ENCODE data around the gene USP47. TPM values are rescaled to one million over a fixed set of nuclear protein-coding genes. Genes with fewer than 3 reads are reported as not detected.

USP47 gene
- total and polyA plus RNA-seq, 7 donors: 31.3 to 132 (median 78.9) TPM

DNA sequence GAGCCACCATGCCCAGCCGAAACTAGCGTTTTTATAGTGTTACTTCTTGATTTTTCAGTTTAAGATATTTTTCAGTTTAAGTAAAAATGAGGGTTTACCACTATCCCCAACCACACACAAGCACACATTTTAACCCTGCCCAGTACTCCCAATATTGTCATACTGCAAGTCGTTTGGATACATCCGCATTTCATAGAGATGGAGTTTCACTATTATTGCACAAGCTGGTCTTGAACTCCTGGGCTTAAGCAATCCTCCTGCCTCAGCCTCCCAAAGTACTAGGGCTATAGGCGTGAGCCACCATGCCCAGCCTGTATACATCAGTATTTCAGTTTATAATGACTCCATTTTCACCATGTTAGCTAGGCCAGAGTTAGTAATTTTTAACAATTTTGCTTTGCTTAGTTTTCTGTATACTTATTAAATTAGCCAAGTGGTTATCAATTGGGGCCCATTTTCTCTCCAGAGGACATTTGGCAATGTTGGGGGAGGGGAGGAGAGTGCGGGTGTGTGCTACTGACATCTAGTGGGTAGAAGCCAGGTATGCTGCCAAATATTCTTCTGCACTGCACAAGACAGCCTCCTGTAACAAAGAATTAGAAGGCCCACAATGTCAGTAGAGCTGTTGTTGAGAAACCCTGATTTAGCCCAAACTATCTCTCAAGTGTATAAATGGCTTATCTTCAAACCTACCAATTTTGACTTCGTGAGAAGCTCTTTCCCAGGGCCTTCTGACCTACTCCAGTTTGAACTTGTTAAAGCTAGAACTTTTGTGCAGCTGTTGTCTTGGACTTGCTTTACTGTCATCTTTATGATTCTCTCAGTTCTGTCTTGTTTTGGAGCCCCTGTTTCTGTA is 7.3 kb downstream of the USP47 start:
- Histone ChIP-seq H3K9me3 (no peaks in the 10 kb centered on the region), H3K4me3 (no peak overlapping the region), H3K27me3 (ENCODE audit: insufficient read depth in 3 of 3, low read length in 2 of 3) (no peaks in the 10 kb centered on the region), H3K36me3 (ENCODE audit: insufficient read depth in 1 of 2, low read depth in 1 of 2) (no peaks in the 10 kb centered on the region), H3K27ac (peak overlapping the region; percentile 43), H3K4me1 (peaks cover 95% of the 10 kb centered on the region)
- ATAC-seq: peak; percentile 74 to 94 (median 89)
- TF ChIP-seq, protein P1, sequence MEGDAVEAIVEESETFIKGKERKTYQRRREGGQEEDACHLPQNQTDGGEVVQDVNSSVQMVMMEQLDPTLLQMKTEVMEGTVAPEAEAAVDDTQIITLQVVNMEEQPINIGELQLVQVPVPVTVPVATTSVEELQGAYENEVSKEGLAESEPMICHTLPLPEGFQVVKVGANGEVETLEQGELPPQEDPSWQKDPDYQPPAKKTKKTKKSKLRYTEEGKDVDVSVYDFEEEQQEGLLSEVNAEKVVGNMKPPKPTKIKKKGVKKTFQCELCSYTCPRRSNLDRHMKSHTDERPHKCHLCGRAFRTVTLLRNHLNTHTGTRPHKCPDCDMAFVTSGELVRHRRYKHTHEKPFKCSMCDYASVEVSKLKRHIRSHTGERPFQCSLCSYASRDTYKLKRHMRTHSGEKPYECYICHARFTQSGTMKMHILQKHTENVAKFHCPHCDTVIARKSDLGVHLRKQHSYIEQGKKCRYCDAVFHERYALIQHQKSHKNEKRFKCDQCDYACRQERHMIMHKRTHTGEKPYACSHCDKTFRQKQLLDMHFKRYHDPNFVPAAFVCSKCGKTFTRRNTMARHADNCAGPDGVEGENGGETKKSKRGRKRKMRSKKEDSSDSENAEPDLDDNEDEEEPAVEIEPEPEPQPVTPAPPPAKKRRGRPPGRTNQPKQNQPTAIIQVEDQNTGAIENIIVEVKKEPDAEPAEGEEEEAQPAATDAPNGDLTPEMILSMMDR (IDR thresholded peaks at IDR 0.05): peak; percentile 48
- peak; percentile 22 to 66 for DNase-seq
- intact Hi-C loops (cut with DNase I): loop anchor here in 1 of 2 donors (10.0 kb wide), 1 partner anchor 46 kb away; no protein-coding TSS in a partner anchor
- WGBS, 3 donors: 70 to 74% (median 73%) methylated on average over 7 of the region's 7 CpGs

DNA sequence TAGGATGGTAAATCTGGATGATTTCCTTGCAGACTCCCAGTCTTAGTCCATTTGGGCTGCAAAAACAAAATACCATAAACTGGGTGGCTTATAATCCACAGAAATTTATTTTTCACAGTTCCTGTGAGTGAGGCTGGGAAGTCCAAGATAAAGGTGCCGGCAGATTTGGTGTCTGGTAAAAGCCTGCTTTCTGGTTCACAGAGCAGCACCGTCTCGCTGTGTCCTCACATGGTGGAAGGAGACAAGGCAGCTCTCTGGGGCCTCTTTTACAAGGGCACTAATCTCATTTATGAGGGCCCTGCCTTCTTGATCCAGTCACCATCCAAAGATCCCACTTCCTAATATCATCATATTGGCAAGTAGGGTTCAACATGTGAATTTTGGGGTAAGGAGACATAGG is 8.9 kb downstream of the USP47 start:
- Histone ChIP-seq H3K4me1 (peaks cover 88% of the 10 kb centered on the region), H3K27me3 (ENCODE audit: insufficient read depth in 3 of 3, low read length in 2 of 3) (no peaks in the 10 kb centered on the region), H3K4me3 (no peak overlapping the region), H3K36me3 (ENCODE audit: insufficient read depth in 1 of 2, low read depth in 1 of 2) (no peaks in the 10 kb centered on the region), H3K9me3 (no peaks in the 10 kb centered on the region), H3K27ac (no peak overlapping the region)
- TF ChIP-seq, protein P1 (IDR thresholded peaks at IDR 0.05): no peak
- whole genome bisulfite sequencing, 3 donors: 92 to 100% (median 93%) methylated on average over 3 of the region's 3 CpGs
- intact Hi-C loops (cut with DNase I): no loop called here
- ATAC-seq: no peak
- DNase-seq: no peak

DNA sequence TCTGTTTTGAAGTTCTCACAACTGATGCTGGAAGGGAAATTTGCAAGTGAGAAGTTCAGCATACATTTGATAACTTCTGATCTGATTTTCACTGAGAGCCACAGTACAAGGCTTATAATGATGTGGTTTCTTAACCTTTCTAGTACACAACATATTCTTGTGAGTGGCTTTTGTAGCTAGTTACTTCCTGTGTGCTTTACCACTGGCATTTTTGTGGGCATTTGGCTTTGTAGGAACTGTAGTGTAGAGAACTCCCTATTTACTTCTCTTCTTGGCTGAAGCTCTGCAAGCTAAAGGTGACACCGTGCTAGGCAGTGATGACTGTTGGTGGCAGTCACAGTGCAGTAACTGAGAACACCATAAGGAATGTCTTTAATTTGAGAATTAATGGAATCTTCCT is 14.9 kb downstream of the USP47 start:
- no peaks in the 10 kb centered on the region for H3K9me3 ChIP-seq
- intact Hi-C loops (cut with DNase I): no loop called here
- TF ChIP-seq, protein P1 (IDR thresholded peaks at IDR 0.05): no peak
- peaks cover 82% of the 10 kb centered on the region for H3K4me1 ChIP-seq
- 14 to 26% (median 18%) methylated on average over 1 of the region's 1 CpG for WGBS, 3 donors
- H3K27me3 ChIP-seq (ENCODE audit: insufficient read depth in 3 of 3, low read length in 2 of 3): no peaks in the 10 kb centered on the region
- peak overlapping the region; percentile 1 for H3K4me3 ChIP-seq
- peak in 3 of 4 donors; percentile 40 to 57 (median 46) for ATAC-seq
- no peak for DNase-seq
- peak overlapping the region; percentile 39 for H3K27ac ChIP-seq
- H3K36me3 ChIP-seq (ENCODE audit: insufficient read depth in 1 of 2, low read depth in 1 of 2): no peaks in the 10 kb centered on the region

DNA sequence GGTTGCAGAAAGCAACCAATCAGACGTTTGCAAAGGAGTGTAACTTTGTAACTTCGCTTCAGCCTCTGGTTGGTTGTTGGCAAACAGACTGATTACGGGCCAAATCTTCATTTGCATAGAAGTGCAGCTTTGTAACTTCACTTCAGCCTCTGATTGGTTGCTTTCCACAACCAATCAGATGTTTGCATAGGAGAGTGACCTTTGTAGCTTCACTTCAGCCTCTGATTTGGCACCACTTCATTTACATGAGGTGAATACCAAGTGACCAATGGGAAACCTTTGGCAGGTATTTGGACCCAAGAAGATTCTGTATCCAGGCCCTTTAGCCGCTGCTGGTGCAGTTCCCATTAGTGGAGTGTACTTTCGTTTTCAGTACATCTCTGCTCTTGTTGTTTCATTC is 16.0 kb downstream of the USP47 start:
- peak overlapping the region; percentile 20 for H3K27ac ChIP-seq
- TF ChIP-seq, protein P1 (IDR thresholded peaks at IDR 0.05): no peak
- intact Hi-C loops (cut with DNase I): no loop called here
- DNase-seq (no peak), ATAC-seq (no peak)
- peak overlapping the region; percentile 1 for H3K4me3 ChIP-seq
- no peaks in the 10 kb centered on the region for H3K27me3 ChIP-seq (ENCODE audit: insufficient read depth in 3 of 3, low read length in 2 of 3)
- H3K9me3 ChIP-seq: no peaks in the 10 kb centered on the region
- WGBS, 3 donors: 67 to 89% (median 72%) methylated on average over 5 of the region's 5 CpGs
- peaks cover 78% of the 10 kb centered on the region for H3K4me1 ChIP-seq
- no peaks in the 10 kb centered on the region for H3K36me3 ChIP-seq (ENCODE audit: insufficient read depth in 1 of 2, low read depth in 1 of 2)

All from psoas muscle (tissue), 8 donors.